NCI-H1436 treated with DMSO at 0.1 percent for 48 hours (cell line): ENCODE measurements around the gene KCNK15.

Source experiments
- DNase-seq: peaks from one replicate; lab custom pipeline; 2025; lab: John Stamatoyannopoulos, UW

Gene KCNK15

DNA sequence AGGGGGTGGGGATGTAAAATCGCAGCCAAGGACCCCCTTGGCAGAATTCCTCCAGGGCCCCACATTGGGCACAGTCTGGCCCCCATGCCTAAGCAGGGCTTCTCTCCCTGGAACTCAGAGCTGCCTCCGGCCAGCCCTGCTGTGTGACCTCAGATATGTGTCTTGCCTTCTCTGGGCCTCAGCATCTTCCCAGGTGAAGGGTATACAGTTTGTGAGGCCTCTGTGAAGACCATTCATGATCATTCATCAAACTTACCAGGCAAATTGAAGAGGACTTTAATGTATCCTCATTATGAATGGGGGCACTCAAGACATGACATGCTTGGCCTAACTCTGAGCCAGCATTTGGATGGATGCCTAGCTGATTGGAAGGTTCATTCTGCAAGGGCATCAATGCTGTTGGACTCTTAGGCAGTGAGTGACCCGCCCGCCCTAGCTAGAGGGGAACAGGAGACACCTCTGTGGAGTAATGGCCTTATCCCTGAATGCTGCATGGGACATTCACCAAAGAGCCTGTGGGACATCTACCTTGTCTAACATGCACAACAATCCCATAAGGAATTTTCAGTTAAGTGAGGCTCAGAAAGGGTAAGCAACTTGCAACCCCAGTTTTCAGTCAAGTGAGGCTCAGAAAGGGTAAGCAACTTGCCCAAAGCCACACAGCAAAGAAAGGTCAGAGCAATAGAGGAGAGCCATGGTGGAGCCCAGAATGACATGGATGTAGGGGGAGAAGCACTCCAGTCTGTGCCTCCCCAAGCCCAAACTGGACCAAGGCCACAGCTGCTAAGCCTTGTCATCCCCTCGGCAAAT is 30.0 kb upstream of the KCNK15 start:
- DNase-seq: no peak

DNA sequence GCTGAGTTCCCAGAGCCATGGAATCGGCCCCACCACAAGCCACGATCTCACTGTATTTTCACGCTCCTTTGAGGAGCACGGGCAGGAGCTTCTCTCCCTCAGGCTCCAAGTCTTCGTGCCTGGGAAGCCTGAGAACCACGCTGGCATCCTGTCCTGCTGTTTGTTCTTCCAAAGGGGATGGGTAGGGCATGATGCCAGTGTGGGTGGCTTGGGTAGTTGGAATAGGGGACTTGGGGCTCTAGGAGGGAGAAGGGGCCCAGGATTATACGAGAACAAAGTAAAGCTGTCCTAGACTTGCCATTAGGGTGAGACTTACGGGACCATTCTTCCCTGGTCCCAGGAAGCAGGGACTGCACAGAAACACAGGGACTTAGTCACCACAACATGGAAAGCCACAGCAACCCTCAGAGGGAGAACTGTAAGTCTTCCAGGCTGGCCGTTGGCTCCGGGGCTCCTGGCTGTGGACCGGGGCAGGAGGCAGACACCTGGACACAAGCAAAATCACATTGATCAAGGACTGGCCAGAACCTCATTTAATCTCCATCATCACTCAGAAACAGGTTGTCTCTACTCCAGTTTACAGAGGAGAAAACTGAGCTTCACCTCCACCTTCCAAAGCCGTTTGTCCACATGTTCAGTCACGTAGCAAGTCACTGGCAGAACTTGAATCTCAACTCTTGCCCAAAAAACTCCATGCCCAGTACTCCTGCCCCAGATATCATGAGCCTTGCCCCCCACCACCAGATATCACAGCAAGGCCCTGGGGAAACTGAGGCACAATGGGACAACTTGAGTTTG is 29.2 kb upstream of the KCNK15 start:
- no peak for DNase-seq

DNA sequence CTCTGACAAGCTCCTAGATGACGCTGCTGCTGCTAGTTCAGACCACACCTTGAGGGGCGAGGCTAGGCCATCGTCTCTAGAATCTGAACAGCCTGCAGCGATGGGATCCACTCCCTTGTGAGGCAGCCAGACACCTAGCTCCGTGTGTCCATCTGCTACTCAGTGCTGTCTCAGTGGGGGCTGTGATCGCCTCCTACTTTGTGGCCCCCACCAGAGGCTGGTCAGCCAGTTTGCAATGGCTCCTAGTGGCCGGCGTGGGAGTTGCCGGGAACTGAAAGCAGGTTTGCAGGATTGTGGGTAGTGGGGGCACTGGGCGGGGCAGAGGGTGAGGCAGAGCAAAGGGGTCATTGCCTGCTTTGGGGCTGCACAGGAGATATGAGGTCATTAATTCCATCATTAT is 27.7 kb upstream of the KCNK15 start:
- DNase-seq: no peak

DNA sequence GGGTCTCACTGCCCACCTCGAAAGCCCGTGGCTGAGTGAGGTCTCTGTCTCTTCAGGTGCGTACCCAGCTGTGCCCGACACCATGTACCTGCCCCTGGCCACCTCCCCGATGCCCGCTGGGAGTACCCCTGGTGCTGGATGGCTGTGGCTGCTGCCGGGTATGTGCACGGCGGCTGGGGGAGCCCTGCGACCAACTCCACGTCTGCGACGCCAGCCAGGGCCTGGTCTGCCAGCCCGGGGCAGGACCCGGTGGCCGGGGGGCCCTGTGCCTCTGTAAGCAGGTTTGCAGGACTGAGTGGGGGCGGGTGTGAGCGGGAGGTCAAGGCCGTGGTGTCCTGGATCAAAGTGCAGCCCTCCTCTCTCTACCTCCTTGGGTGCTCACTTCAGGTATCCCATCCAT is 25.8 kb upstream of the KCNK15 start:
- DNase-seq: no peak

DNA sequence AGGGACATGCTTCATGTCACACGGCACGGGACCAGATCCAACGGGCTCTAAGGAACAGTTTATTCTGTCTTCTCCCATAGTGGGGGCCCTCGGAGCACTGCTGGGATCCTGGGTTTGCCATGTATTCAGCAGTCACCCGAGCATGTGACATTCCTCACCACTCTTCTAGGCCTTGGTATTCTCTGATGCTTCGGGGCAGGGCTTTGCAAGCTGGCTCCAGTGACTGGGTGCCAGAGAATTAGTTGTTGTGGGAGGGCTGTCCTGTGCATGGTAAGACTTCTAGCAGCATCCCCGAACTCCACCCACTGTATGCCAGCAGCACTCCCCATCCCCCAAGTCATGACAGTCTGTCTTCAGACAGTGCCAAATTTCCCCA is 25.1 kb upstream of the KCNK15 start:
- DNase-seq: no peak

DNA sequence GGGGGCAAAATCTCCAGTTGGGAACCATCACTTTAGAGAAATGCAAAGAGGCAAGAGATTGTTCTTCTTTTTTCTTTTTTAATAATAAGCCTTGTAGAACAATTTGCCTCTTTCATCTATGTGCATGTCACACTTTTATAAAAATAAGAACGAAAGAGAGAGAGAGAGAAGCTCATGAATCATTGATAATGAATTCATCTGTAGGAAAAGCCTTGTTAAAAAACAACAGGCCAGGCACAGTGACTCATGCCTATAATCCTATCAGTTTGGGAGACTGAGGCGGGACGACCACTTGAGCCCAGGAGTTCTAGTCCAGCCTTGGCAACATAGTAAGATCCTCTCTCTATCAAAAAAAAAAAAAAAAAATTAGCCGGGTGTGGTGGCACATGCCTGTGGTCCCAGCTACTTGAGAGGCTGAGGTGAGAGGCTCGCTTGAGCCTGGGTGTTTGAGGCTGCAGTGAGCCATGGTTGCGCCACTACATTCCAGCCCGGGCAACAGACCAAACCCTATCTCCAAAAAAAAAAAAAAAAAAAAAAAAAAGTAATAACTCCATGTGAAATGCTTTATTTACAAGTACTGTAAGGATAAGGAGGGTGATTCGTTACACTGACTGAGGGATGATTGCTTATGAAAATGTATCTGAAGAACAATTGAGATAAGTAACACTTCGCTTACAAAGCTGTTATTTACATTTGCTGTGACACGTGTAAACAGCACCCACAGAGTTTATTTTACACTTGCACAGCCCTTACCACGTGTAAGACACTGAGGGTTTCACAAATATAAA is 24.5 kb upstream of the KCNK15 start:
- no peak for DNase-seq

DNA sequence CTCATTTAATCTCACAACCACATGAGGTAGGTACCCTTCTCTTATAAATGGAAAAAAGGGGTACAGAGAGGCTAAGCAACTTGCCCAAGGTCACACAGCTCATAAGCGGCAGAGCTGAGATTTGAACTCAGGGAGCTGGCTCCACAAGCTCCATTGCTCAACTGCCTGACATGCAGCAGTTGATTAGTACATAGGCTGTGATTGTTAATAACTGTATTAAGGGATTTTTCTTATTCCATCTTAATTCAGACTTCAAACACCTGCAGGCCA is 23.9 kb upstream of the KCNK15 start:
- DNase-seq: no peak

DNA sequence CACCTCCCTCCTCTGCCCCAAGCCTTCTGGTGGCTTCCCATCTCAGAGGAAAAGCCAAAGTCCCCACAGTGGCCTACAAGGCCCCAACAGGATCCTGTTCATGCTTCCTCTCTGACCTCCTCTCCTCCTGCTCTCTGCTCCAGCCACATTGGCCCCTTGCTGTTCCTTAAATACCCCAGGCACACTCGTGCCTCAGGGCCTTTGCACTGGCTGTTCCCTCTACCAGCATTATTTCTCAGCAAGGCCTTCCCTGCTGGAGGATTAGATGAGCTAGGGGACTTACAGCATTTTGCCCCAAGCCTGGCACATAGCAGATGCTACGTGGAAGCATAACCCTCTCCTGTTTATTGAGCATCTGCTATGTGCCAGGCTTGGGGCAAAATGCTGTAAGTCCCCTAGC is 22.7 kb upstream of the KCNK15 start:
- no peak for DNase-seq

DNA sequence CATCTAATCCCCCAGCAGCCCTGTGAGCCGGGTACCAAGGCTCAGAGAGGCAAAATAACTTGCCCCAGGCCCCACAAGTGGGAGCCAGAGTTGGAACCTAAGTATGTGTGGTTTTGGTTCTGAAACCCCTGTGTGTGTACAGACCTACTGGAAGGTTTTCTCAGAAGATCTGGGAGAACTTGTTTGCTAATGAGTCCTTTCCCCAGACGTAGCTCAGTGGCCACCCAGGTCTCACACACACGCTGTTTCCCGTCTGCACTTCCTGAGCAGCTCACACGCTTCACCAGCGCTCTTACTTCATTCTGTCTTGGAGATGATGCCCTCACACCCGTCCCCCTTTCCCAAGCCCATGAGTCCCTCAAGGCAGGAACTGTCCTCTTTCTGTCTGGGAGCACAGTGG is 22.3 kb upstream of the KCNK15 start:
- no peak for DNase-seq

DNA sequence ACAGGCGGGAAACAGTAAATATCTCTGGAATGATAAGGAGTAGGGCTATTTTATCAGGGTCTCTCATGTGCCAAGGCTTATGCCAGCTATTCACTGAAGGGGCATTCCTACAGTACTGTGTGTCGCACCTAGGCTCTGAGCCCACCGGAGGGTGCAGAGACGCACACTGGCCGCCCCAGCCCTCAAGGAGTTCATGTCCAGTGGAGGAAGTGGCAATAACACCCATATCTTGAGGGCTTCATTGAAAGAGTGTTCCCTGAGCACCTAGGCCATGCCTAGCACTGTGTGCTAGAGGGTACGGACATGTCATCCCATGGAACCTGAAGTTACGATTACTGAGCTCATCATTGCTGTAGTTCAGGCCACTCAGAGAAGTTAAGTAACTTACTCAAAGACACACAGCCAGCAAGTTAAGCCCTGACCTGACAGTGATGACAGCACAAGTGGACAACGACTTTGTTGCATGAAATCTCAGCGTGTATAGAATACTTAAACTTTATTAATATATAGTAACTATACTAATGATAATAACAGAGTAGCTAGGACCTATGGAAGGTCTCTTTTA is 21.8 kb upstream of the KCNK15 start:
- no peak for DNase-seq

DNA sequence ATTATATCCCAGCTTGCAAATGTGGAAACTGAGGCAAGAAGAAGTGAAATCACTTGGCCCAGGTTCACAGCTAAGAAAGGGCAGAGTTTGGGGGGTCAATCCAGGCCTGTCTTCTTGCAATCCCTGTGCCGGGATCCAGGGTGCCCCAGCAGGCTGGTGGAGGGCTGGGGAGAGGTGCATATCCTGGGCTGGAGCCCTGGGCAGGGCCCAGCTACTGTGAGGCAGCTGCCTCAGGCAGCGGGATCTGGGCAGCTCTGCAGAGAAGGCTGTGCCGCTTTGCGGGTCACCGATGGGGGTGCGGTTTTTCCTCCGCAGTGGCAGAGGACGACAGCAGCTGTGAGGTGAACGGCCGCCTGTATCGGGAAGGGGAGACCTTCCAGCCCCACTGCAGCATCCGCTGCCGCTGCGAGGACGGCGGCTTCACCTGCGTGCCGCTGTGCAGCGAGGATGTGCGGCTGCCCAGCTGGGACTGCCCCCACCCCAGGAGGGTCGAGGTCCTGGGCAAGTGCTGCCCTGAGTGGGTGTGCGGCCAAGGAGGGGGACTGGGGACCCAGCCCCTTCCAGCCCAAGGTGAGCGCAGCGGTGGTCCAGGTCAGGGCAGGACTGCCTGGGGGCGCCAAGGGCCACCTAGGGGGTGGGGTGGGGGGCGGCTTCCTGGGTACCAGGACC is 21.1 kb upstream of the KCNK15 start:
- no peak for DNase-seq

DNA sequence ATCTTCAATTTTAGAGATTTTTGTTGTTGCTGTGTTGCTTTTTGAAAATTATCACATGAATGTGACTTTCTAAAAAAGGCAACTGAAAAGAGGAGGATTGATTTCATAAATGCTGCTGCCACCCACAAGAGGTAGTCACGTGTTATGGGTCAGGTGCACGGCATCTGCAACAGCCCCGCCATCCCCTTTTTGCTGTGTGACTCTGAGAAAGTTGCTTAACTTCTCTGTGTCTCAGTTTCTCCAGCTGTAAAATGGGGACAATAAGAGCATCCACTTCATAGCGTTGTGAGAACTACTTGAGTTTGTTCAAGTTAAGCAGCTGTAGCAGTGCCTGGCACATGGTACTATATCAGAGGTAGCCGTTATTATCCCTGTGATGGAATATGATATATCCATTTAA is 19.8 kb upstream of the KCNK15 start:
- DNase-seq: no peak

DNA sequence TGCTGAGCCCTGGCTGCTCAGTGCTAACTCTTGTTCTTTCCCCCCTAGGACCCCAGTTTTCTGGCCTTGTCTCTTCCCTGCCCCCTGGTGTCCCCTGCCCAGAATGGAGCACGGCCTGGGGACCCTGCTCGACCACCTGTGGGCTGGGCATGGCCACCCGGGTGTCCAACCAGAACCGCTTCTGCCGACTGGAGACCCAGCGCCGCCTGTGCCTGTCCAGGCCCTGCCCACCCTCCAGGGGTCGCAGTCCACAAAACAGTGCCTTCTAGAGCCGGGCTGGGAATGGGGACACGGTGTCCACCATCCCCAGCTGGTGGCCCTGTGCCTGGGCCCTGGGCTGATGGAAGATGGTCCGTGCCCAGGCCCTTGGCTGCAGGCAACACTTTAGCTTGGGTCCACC is 18.6 kb upstream of the KCNK15 start:
- DNase-seq: no peak

DNA sequence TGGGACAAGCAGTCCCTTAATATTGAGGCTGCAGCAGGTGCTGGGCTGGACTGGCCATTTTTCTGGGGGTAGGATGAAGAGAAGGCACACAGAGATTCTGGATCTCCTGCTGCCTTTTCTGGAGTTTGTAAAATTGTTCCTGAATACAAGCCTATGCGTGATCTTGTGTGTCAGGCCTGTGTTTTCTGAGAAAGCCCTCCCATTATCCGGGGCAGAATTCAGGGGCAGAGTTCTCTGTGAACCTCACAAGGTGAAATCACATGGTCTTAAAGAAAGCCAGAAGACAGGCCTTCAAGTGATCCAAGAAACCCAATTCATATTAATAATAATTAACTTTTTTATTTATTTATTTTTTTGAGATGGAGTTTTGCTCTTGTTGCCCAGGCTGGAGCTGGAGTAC is 18.0 kb upstream of the KCNK15 start:
- no peak for DNase-seq

DNA sequence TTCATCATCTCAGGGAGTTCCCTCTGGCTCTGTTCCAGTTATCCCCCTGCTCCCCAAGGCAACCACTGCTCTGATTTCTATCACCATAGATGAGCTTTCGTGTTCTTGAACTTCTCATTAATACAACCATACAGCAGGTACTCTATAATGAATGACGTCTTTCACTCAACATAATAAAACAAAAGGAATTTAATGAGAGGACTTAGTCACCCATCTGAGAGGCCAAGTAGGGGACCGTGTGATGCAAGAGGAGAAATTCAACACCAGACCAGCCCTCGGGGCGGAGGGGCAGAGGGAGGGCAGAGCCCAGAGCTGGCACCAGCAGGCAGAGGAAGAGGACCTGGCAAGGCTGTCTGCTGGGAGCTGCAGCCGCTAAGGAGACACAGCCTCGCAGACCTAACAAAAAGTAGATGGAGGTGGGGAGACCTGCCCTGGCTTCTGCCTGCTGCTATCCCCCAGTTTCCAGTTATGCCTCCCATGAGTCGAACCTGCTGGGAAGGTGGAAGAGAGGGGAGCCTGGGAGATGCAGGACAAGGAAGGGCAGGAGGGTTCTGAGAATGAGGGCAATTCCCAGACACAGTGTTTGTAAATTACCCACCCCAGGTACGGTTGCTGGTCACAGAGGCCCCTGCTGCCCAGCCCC is 16.7 kb upstream of the KCNK15 start:
- DNase-seq: no peak

DNA sequence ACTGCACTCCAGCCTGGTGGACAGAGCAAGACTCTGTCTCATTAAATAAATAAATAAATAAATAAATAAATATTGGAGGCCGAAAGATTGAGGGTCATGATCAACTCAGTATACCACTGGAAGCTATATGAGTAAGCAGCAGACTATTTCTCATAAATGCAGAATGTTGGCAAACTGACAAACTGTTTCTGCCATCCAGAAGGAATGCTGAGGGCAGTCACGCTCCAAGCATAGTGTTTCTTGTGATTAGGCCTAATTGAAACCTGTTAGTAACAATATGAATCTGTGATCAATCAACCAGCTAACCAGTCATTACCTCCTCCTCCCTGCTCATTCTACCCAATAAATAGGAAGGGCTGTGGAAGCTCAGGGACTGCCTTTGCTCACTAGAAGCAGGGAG is 15.2 kb upstream of the KCNK15 start:
- no peak for DNase-seq

DNA sequence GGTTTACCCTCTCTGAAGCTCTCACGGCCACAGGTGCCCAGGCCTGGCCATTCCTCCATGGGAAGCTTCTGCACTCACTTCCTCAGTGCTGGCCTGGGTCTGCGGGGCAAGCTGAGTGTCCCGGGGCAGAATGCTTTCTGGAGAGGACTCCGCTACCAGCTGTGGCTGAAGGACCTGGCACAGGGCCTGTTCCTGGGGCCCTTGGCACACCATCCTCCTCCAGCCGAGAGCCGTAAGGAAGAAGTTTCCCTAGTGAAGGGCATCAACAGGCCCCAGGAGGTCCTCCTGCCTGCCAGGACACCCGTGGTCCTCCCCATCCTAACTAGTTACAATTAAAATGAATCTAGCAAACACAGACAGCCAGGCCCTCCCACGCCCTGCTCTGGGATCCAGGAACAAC is 14.0 kb upstream of the KCNK15 start:
- no peak for DNase-seq

DNA sequence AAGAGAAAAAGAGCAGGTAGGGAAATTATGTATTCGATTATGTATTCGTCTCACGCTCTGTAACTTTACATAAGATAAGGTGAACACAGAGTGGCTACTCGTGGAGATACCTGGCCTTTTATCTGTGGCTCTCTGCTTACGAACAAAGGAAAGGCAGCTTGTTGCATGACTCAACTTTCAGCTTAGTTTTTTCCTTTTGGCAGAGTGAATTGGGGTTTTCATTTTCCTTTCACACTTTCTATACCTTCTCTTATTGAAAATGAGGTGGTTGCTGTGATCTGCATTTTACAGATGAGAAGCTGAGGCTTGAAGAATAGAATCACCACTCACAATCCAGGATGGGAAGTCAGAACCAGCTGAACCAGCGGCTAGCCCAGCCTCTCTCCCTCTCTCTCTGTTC is 13.3 kb upstream of the KCNK15 start:
- DNase-seq: no peak

DNA sequence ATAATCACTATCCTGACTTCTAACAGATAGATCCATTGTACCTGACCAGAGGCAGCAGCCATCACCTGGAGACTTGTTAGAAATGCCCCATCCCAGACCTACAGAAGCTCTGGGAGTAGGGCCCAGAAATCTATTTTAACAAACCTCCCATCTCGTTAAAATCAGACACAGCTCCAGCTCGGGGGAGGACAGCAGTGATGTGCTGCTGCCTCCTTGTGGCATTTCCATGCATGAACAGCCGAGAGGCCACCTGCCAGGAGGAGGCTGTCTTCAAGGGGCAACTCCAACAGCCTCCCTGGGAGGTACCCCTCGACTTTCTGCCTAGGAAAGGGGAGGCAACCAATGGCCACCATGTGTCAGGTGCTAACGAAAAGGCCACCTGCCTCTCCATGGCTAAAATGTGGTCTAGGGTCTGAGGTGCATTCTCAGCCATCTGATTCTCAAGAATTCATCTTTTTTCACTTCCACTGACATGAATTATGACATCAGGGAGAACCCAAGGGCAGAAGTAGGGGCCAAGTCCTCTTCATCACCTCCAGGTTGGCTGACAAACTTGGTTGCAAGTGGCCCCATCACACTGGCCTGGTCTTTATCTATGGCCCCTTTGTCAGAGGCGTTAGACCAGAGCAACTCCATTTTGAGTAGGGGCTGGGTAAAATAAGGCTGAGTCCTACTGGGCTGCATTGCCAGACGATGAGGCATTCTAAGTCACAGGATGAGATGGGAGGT is 12.2 kb upstream of the KCNK15 start:
- no peak for DNase-seq

DNA sequence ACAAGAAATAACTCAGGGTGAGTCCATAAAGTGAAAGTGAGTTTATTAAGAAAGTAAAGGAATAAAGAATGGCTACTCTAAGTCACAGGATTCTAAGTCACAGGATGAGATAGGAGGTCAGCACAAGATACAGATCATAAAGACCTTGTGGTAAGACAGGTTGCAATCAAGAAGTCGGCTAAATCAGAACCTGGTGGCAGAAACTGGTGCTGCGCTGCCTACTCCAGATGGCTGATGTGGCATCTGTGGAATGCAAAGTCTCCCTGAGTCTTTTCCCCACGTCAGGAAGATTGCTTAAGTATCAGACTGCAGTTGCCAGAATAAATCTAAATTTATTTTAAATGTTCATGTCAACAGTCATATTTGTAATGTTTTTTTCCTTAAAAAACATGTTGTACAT is 10.7 kb upstream of the KCNK15 start:
- DNase-seq: no peak

DNA sequence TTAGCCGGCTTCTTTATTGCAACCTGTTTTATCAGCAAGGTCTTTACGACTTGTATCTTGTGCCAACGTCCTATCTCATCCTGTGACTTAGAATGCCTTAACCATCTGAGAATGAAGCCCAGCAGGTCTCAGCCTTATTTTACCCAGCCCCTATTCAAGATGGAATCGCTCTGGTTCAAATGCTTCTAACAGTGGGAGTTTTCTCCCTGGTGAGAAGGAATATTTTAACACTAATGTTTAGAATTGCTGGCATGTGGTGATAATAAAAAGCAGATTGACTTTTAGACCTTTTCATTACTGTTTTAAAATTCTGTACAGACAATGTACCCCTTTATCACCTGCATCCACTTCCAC is 9.9 kb upstream of the KCNK15 start:
- no peak for DNase-seq
